ENCODE measurements around the gene ANKRD12. TPM values are rescaled to one million over a fixed set of nuclear protein-coding genes. Genes with fewer than 3 reads are reported as not detected.

The ANKRD12 gene
- total RNA-seq, 1 experiment from 2014 or later = 43.4 TPM

DNA sequence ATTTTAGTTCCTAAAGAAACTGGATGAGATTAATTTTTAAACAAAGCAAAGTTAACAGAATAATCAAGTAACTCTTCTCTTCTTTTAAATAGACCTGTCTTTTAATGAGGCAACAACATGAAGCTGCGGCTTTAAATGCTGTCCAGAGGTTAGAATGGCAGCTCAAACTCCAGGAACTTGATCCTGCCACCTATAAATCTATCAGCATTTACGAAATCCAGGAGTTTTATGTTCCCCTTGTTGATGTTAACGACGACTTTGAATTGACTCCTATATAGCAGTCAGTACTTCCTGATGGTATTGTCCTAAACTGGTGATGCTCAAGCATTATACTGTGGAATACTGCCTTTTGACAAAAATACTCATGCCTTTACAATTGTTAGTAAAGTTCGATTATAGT is 144.3 kb downstream of the ANKRD12 start:
- no peak for ATAC-seq
- H3K27me3 Mint-ChIP-seq (ENCODE audit: low read depth) = no peaks in the 10 kb centered on the region
- ChIA-PET CTCF (no interaction called here), POLR2A (no interaction called here)
- TF ChIP-seq ESRRA (CRISPR knock-in tag; IDR thresholded peaks at IDR 0.05; ENCODE audit: borderline replicate concordance) (no peak), ZNF219 (CRISPR knock-in tag; IDR thresholded peaks at IDR 0.05; ENCODE audit: borderline replicate concordance) (no peak), SMAD4 (CRISPR knock-in tag; IDR thresholded peaks at IDR 0.05) (no peak), IRF1 (CRISPR knock-in tag; IDR thresholded peaks at IDR 0.05) (no peak), ATF2 (CRISPR knock-in tag; IDR thresholded peaks at IDR 0.05; ENCODE audit: borderline replicate concordance, low read depth) (no peak), CBFB (CRISPR knock-in tag; IDR thresholded peaks at IDR 0.05; ENCODE audit: low read depth) (no peak), E2F5 (CRISPR knock-in tag; IDR thresholded peaks at IDR 0.05) (no peak), SMAD3 (CRISPR knock-in tag; IDR thresholded peaks at IDR 0.05; ENCODE audit: borderline replicate concordance) (no peak), ZNF232 (CRISPR knock-in tag; IDR thresholded peaks at IDR 0.05) (no peak), USF1 (CRISPR knock-in tag; IDR thresholded peaks at IDR 0.05) (no peak), ELF4 (CRISPR knock-in tag; IDR thresholded peaks at IDR 0.05; ENCODE audit: low read depth) (no peak), ZBTB43 (CRISPR knock-in tag; IDR thresholded peaks at IDR 0.05) (no peak), ZNF671 (CRISPR knock-in tag; IDR thresholded peaks at IDR 0.05) (no peak)
- TF ChIP-seq, protein P1, sequence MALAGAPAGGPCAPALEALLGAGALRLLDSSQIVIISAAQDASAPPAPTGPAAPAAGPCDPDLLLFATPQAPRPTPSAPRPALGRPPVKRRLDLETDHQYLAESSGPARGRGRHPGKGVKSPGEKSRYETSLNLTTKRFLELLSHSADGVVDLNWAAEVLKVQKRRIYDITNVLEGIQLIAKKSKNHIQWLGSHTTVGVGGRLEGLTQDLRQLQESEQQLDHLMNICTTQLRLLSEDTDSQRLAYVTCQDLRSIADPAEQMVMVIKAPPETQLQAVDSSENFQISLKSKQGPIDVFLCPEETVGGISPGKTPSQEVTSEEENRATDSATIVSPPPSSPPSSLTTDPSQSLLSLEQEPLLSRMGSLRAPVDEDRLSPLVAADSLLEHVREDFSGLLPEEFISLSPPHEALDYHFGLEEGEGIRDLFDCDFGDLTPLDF (CRISPR knock-in tag; IDR thresholded peaks at IDR 0.05) = no peak
- TF ChIP-seq, protein P2, sequence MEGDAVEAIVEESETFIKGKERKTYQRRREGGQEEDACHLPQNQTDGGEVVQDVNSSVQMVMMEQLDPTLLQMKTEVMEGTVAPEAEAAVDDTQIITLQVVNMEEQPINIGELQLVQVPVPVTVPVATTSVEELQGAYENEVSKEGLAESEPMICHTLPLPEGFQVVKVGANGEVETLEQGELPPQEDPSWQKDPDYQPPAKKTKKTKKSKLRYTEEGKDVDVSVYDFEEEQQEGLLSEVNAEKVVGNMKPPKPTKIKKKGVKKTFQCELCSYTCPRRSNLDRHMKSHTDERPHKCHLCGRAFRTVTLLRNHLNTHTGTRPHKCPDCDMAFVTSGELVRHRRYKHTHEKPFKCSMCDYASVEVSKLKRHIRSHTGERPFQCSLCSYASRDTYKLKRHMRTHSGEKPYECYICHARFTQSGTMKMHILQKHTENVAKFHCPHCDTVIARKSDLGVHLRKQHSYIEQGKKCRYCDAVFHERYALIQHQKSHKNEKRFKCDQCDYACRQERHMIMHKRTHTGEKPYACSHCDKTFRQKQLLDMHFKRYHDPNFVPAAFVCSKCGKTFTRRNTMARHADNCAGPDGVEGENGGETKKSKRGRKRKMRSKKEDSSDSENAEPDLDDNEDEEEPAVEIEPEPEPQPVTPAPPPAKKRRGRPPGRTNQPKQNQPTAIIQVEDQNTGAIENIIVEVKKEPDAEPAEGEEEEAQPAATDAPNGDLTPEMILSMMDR (IDR thresholded peaks at IDR 0.05) = no peak
- no peak overlapping the region for H3K27ac Mint-ChIP-seq
- H3K4me1 Mint-ChIP-seq = no peaks in the 10 kb centered on the region
- H3K36me3 Mint-ChIP-seq = peaks cover 21% of the 10 kb centered on the region
- H3K4me3 Mint-ChIP-seq = no peak overlapping the region
- peaks cover 3% of the 10 kb centered on the region for H3K9me3 Mint-ChIP-seq
- no peak for DNase-seq (ENCODE audit: low spot score)

GRCh38 chr18:9281780-9282179 is 145.2 kb downstream of the ANKRD12 start:
- H3K36me3 Mint-ChIP-seq = peaks cover 17% of the 10 kb centered on the region
- POLR2A ChIA-PET = no interaction called here
- no peaks in the 10 kb centered on the region for H3K27me3 Mint-ChIP-seq (ENCODE audit: low read depth)
- CTCF ChIA-PET = no interaction called here
- H3K4me1 Mint-ChIP-seq = peaks cover 3% of the 10 kb centered on the region
- TF ChIP-seq OVOL2 (CRISPR knock-in tag; IDR thresholded peaks at IDR 0.05; ENCODE audit: borderline replicate concordance) (no peak), ZNF219 (CRISPR knock-in tag; IDR thresholded peaks at IDR 0.05; ENCODE audit: borderline replicate concordance) (no peak), TP53 (CRISPR knock-in tag; IDR thresholded peaks at IDR 0.05) (no peak), ESRRA (CRISPR knock-in tag; IDR thresholded peaks at IDR 0.05; ENCODE audit: borderline replicate concordance) (no peak)
- H3K4me3 Mint-ChIP-seq = no peak overlapping the region
- ATAC-seq = no peak
- H3K9me3 Mint-ChIP-seq = peaks cover 4% of the 10 kb centered on the region
- H3K27ac Mint-ChIP-seq = no peak overlapping the region
- DNase-seq (ENCODE audit: low spot score) = no peak
